GM21360 (cell line): ENCODE measurements around the gene QRFP.

ENCODE experiments used
- ATAC-seq: cut with Tn5 transposase; IDR thresholded peaks from one replicate; pipeline ENCODE4 v1.9.1; 2021; ENCODE audit warnings: mild to moderate bottlenecking, moderate library complexity; ENCODE audit not compliant: unreplicated experiment

QRFP gene

DNA sequence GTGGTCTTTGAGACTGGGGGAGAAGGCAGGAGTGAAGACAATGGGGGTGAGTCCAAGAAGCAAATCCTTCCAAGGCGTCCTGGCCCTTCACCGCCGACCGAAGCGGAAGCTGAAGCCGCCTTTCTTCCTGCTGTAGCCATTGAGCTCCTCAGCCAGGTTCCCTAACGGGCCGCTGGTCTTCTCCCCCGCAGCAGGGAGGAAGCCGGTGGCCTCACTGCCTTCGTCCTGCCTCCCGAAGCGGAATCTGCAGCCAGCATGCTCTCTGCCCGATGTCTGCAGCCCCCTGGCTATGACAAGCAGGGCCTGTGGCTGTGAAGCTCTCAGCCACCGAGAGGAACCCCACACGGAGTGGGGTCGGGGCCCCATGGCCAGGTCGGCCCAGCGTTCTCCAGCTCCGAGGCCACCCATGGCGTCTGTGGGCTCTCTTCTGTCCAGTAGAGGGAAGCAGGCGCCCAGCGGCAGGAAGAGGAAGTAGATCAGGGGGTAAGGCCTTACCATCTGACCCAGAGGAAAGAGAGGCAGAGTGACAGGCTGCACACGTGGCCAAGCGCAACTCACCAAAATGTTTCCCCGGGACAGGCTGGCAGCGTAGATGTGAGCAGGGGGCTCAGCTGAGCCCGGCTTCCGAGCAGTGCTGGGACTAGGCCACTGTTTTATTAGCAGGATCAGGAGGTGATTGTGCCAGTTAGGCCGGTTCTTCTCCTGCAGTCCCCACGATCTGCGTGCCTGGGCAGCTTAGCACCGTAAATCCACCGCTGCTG lies 3.1 kb downstream of the QRFP start:
- no peak for ATAC-seq

- no peak for ATAC-seq
Observed at GRCh38 chr9:130892477-130893304, 3.9 kb downstream of the QRFP start.

- ATAC-seq, result no peak
Observed at GRCh38 chr9:130891688-130892476, 4.7 kb downstream of the QRFP start.

GRCh38 chr9:130890870-130891687 lies 5.5 kb downstream of the QRFP start:
- ATAC-seq, result no peak

DNA sequence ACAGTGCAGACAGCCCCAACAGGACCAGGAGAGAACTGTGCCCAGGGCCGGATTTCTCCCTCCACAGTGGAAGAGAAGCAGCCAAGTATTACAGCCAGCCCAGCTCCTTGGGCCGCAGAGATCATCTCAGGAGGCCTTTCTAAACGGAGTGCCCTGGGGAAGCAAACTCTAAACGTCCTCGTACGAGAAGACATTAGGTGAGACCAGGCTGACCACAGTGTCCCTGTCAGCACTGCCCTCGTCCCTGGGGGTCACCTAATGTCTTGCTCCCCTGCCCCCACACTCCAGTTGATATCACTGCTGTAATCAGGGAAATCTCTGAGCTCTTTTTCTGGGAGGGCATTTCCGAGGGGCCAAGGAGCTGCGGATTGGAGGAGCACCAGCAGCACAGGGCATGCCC lies 6.5 kb downstream of the QRFP start:
- ATAC-seq, result no peak

GRCh38 chr9:130888146-130888885 lies 8.3 kb downstream of the QRFP start:
- no peak for ATAC-seq

DNA sequence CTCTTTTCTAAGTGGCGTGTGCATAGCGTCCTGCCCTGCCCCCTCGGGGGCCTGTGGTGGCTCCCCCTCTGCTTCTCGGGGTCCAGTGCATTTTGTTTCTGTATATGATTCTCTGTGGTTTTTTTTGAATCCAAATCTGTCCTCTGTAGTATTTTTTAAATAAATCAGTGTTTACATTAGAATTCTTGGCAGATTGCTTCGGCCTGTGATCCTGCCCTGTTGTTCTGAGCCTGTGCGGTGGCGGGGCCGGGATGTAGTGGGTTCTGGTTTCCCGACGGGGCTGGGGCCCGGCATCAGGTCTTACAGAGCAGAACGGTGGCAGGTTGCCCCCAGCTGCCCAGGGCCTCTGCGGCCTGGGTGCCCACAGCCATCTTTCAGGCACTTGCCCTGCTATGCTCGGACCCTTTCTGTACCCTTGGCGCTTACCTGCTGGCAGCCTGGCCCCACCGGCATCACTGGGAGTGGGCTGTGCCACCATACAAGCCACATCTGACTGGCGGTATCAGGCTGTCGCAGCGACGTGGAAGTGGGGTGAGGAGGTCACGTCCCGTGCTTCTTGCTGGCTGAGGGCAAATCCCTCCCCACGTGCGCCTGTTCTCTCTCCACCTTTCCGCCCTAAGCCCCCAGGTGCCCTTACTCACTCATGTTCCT lies 9.0 kb downstream of the QRFP start:
- ATAC-seq, result no peak

GRCh38 chr9:130886981-130887380 lies 9.6 kb downstream of the QRFP start:
- ATAC-seq, result no peak

- no peak for ATAC-seq
Observed at GRCh38 chr9:130885484-130886375, 10.9 kb downstream of the QRFP start.

GRCh38 chr9:130884542-130885483 lies 11.8 kb downstream of the QRFP start:
- ATAC-seq, result no peak

- ATAC-seq, result no peak
Observed at GRCh38 chr9:130884111-130884531, 12.5 kb downstream of the QRFP start.

- ATAC-seq, result no peak
Observed at GRCh38 chr9:130883479-130883878, 13.1 kb downstream of the QRFP start.

- ATAC-seq, result no peak
Observed at GRCh38 chr9:130882696-130883225, 13.9 kb downstream of the QRFP start.

DNA sequence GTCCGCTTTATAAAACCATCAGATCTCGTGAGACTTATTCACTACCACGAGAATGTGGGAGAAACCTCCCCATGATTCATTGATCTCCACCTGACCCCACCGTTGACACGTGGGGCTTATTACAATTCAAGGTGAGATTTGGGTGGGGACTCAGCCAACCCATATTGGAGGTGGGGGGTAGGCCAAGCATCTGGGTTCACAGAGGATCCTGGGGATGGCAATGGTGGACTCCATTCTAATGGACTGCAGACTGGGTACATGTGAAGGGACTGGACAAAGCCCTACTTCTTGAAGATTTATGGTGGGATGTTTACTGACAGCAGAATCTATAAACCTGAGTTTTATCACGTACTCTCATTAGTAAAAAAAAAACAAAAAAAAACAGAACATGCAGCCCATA lies 15.1 kb downstream of the QRFP start:
- no peak for ATAC-seq

GRCh38 chr9:130880599-130881220 lies 15.9 kb downstream of the QRFP start:
- no peak for ATAC-seq

DNA sequence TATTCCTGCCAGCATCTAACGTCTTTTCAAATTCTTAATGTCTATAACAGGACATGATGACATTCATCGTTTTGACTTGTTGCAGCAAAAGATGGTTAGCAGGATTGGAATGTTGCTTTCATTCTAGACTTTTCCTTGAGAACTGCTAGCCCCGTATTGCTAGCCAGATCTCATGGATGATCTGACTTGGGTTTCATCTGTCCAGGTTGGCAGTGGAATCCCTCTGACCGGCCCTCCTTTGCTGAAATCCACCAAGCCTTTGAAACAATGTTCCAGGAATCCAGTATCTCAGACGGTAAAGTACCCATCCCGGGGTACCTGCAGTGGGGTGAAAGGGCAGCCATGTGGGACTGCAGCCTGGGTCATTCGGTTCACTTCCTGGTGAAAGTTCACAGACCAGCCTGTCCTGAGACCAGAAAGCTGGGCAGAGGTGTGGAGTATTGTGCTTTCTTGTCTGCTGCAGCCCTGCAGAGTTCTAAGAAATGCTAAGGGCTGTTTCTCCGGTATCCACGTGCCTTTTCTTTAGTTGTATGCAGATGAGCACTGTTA lies 16.7 kb downstream of the QRFP start:
- no peak for ATAC-seq
